Stimulated activated CD8-positive, alpha-beta memory T cell treated with anti-CD3 and anti-CD28 coated beads, Interleukin-4, amount 100 ng/mL, for 4 hours (primary cell): Measurements from ENCODE around the gene EID1.
"Not testable (repeated sequence)": the region's sequence is repeated elsewhere in the genome, so short reads cannot be mapped to it uniquely, and the experiment has no call there.

Experiments
- DNase-seq, 2 donors: peaks; one replicate each; pipeline ENCODE4 v3.0.0-alpha.2; 2020; ENCODE audit warnings: low read depth in 2 of 2, low spot score in 1 of 2

The EID1 gene

DNA sequence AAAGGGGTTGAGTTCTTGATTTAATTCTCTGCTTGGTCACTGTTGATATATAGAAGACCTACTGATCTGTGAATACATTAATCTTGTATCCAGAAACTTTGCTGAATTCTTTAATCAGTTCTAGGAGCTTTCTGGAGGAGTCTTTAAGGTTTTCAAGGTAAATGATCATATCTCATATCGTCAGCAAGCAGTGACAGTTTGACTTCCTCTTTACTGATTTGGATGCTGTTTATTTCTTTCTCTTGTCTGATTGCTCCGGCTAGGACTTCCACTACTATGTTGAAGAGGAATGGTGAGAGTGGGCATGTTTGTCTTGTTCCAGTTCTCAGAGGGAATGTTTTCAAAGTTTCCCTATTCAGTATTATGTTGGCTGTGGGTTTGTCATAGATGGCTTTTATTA, 31.4 kb downstream of the EID1 start:
- not testable (repeated sequence) for DNase-seq

DNA sequence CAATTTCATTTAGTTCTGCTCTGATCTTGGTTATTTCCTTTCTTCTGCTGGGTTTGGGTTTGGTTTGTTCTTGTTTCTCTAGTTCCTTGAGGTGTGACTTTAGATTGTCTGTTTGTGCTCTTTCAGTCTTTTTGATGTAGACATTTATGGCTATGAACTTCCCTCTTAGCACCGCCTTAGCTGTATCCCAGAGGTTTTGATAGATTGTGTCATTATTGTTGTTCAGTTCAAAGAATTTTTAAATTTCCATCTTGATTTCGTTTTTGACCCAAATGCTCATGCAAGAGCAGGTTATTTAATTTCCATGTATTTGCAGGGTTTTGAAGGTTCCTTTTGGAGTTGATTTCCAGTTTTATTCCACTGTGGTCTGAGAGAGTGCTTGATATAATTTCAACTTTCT, 32.6 kb downstream of the EID1 start:
- not testable (repeated sequence) for DNase-seq

DNA sequence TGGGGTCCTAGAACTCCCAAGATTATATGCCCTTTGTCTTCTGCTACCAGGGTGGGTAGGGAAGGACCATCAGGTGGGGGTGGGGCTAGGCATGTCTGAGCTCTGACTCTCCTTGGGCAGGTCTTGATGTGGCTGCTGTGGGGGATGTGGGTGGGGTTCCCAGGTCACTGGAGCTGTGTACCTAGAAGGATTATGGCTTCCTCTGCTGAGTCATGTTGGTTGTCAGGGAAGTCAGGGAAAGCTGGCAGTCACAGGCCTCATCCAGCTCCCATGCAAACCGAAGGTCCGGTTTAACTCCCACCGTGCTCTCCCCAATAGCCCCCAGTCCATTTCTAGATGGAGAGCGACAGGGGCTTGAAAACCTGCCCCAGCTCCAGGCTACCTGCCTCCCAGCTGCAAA, 35.2 kb downstream of the EID1 start:
- no peak for DNase-seq

DNA sequence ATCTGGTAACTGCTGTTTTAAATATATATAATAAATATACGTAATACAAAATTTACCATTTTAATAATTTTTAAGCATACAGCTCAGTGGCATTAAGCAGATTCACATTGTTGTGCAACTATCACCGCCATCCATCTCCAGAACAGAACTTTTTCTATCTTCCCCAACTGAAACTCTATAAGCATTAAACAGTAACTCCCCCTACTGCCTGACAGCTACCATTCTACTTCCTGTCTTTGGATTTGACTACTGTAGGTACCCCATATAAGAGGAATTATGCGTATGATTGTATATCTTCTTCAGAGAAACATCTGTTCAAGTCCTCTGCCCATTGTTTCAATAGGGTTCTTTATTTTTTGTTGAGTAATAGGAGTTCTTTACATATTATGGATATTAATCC, 36.8 kb downstream of the EID1 start:
- DNase-seq: no peak

DNA sequence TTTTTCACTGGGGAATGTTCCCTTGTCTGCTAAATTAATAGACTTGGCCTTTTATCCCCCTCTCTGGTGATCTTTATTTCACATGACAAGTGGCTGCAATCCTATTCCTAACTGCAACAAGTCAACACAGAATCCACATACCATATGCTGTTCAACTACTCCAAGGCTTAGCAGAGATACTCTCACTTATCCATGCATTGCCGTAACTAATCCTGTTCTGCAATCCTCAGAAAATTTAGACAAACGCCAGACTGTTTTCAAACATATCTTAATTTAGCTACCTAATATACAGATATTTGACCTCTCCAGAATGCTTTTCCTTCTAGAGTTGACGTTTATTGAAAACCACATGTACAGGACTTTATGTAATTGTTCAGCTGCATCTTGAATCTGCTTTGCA, 37.9 kb downstream of the EID1 start:
- no peak for DNase-seq

DNA sequence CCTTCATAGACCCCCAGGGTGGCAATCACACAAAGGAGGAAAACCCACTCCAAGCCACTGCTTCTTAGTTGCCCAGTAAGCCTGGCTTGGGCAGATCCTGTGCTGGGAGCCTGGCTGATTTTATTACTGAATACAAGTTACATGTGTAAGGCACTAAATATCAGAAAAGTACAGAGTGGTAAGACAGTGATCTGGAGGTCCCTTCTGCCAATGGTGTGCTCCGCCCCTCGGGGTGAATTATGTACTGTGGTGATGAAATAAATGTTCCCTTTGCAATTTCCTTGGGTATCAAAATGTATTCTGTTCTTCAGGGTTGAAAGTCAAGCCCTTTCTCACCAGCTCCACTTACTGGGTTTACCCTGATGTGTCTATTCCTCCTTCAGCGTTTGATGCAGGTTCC, 38.8 kb downstream of the EID1 start:
- DNase-seq: no peak

DNA sequence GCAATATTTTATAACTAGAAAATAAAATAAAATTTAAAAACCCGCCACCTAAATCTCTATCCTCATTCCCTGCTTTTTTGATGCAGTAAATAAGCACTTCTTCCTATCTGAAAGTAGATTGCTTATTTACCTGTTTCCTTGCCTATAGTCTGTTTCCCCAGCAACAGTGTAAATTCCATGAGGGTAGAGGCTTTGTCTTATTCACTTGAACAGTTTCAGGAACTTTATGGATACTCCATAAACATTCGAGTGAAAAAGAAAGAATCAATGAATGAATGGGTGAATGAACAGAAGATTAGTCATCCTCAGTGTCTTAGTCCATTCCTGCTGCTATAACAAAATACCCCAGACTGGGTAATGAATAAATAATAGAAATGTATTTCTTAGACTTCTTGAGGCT, 44.1 kb downstream of the EID1 start:
- no peak for DNase-seq

DNA sequence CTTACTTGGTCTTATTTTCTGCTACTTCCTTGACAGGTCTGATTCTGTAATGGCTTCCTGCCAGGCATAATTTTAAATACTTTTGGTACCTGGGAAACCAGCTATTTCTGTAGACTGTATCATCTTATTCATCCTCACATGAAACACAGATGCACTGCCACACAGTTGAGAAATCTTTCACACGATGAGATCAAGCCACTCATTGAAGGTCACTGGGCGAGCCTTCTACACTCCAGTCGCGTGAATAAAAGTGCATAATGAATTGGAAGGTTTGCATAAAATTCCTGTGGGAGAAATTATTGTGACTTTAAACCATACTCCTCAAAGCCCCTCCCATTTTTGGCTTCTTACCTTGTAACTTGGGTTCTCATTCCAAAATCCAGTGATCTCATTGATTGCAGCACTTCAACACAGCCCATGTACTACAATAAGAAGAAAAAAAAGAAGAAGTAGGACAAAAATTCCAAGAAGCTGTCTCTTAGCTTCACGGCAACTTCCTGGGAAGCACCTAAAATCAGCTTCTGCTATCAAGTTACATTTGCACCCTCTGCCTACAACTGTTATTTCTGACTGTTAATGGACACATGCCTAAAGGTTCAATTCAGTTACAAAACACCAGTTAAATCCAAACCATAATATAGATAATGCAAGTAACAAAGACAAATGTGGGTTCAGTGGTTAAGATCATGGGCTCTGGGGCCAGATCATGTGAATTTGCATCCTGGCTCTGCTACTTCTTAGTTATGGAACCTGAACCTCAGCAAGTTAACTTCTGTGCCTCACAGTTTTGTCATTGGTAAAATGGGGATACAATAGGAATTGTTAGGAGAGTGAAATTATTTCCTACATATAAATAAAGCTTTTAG, 46.8 kb downstream of the EID1 start:
- DNase-seq: no peak

DNA sequence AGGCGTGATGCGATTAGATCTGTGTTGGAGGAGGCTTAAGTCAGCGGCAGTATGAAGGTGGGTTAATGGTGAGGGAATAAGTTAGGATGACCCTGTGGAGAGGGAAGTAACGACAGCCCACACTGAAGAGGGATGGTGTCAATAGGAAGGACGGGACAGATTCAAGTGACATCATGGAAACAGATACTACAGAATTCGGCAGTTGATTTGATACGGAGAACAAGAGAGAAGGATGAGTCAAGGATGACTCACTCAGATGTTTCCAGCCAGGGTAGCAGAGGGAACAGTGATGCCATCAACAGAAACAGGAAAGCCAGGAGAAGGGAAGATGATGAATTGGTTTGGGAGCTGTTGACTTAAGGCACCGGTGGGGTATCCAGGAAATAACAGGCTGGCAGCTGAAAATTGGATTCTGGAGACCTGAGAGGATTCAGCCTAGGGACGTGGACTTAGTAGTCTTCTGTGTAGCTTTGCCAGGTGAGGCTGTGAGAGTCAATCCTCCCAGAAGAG, 47.8 kb downstream of the EID1 start:
- DNase-seq: no peak

DNA sequence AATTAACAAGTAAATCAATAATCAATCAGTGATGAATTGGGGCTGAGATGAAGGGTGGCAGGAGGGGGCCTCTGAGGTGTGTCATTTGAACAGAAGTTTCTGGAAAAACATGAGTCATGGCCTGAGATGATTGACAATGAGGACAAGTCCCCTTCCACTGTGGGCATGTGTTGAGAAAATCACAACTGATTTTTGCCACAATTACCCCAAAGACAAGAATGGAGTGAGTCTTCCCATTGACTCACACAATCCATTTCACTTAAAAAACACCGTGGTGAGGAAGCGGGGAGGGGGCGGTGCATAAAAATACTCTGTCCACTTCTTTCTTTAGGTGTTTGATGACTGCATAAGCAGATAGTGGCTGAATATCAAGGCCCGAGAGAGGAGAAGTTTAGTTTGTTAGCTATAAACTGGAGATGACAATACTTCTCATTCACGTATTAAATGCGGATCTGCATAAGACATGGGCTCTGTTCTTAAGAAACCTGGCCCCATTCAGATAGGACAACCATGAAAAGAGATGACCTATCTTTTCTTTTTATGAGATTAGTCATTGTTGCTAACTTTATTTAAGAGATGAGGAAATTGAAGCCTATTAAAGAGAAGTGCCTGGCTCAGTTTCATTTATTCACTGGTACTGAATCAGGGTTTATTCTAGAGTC, 51.1 kb downstream of the EID1 start:
- DNase-seq: no peak

DNA sequence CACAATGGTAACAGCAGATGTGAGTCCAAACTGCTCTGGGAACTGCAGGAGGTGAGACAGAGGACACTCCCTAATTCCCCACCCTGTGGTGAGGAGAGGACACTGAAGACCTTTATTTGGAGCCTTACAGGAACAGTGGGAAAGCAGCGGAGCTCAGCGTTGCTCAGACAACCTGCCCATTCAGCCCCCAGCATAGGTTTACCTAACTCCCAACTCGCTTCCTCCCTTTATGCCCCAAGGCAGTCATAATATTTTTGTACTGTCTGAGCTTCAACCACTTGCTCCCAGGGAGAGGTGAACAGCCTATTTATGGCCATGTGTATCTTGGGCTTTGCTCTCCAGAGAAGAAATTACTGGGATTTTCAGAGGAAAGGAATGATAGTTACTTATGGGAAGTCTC, 51.7 kb downstream of the EID1 start:
- DNase-seq: no peak
